NCI-H1930 (cell line): ENCODE data around the gene ARFRP1.
"Not testable (repeated sequence)": the region's sequence is repeated elsewhere in the genome, so short reads cannot be mapped to it uniquely, and the experiment has no call there.

Experiments
- DNase-seq, 2 experiments: peaks; one replicate each; lab custom pipeline; 2025; lab: John Stamatoyannopoulos, UW

The ARFRP1 gene

GRCh38 chr20:63675681-63676368 is 32.0 kb downstream of the ARFRP1 start:
- no peak for DNase-seq

- DNase-seq = no peak
These were observed 33.8 kb downstream of the ARFRP1 start for GRCh38 chr20:63673951-63674350.

- DNase-seq = no peak
These were observed 35.1 kb downstream of the ARFRP1 start for GRCh38 chr20:63672666-63673065.

- DNase-seq = not testable (repeated sequence)
These were observed 36.1 kb downstream of the ARFRP1 start for GRCh38 chr20:63671695-63672094.

- no peak for DNase-seq
These were observed 39.4 kb downstream of the ARFRP1 start for GRCh38 chr20:63668351-63668750.

- no peak for DNase-seq
These were observed 39.9 kb downstream of the ARFRP1 start for GRCh38 chr20:63667858-63668257.

- DNase-seq = no peak
These were observed 42.1 kb downstream of the ARFRP1 start for GRCh38 chr20:63665708-63666107.

GRCh38 chr20:63664861-63665594 is 42.7 kb downstream of the ARFRP1 start:
- no peak for DNase-seq

- DNase-seq = no peak
These were observed 43.5 kb downstream of the ARFRP1 start for GRCh38 chr20:63664143-63664851.

- DNase-seq = no peak
These were observed 44.3 kb downstream of the ARFRP1 start for GRCh38 chr20:63663332-63664066.

- DNase-seq = no peak
These were observed 45.0 kb downstream of the ARFRP1 start for GRCh38 chr20:63662813-63663189.

GRCh38 chr20:63661959-63662812 is 45.6 kb downstream of the ARFRP1 start:
- no peak for DNase-seq

GRCh38 chr20:63661108-63661507 is 46.7 kb downstream of the ARFRP1 start:
- DNase-seq = no peak

GRCh38 chr20:63660622-63661021 is 47.2 kb downstream of the ARFRP1 start:
- DNase-seq = no peak

- DNase-seq = not testable (repeated sequence)
These were observed 47.6 kb downstream of the ARFRP1 start for GRCh38 chr20:63660174-63660573.

- DNase-seq = no peak
These were observed 48.4 kb downstream of the ARFRP1 start for GRCh38 chr20:63659370-63659769.

- no peak for DNase-seq
These were observed 49.0 kb downstream of the ARFRP1 start for GRCh38 chr20:63658749-63659187.

- DNase-seq = peak; percentile 80 to 94
These were observed 49.6 kb downstream of the ARFRP1 start, which contains the start of gene RTEL1 for GRCh38 chr20:63657937-63658748. TSS of gene RTEL1 (plus strand) at chr20:63658312. CDS start at chr20:63659403, 1,091 bp downstream.

- DNase-seq = no peak
These were observed 50.4 kb downstream of the ARFRP1 start for GRCh38 chr20:63657260-63657936.

- no peak for DNase-seq
These were observed 51.3 kb downstream of the ARFRP1 start for GRCh38 chr20:63656451-63656850.
